HG02852 (cell line): Measurements from ENCODE around the gene DRC3.
"Not testable (repeated sequence)": the region's sequence is repeated elsewhere in the genome, so short reads cannot be mapped to it uniquely, and the experiment has no call there.

Experiments
- ATAC-seq: cut with Tn5 transposase; IDR thresholded peaks from one replicate; pipeline ENCODE4 v1.9.1; 2021; ENCODE audit warnings: mild to moderate bottlenecking, moderate library complexity; ENCODE audit not compliant: unreplicated experiment

DRC3 gene, protein sequence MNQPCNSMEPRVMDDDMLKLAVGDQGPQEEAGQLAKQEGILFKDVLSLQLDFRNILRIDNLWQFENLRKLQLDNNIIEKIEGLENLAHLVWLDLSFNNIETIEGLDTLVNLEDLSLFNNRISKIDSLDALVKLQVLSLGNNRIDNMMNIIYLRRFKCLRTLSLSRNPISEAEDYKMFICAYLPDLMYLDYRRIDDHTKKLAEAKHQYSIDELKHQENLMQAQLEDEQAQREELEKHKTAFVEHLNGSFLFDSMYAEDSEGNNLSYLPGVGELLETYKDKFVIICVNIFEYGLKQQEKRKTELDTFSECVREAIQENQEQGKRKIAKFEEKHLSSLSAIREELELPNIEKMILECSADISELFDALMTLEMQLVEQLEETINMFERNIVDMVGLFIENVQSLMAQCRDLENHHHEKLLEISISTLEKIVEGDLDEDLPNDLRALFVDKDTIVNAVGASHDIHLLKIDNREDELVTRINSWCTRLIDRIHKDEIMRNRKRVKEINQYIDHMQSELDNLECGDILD

DNA sequence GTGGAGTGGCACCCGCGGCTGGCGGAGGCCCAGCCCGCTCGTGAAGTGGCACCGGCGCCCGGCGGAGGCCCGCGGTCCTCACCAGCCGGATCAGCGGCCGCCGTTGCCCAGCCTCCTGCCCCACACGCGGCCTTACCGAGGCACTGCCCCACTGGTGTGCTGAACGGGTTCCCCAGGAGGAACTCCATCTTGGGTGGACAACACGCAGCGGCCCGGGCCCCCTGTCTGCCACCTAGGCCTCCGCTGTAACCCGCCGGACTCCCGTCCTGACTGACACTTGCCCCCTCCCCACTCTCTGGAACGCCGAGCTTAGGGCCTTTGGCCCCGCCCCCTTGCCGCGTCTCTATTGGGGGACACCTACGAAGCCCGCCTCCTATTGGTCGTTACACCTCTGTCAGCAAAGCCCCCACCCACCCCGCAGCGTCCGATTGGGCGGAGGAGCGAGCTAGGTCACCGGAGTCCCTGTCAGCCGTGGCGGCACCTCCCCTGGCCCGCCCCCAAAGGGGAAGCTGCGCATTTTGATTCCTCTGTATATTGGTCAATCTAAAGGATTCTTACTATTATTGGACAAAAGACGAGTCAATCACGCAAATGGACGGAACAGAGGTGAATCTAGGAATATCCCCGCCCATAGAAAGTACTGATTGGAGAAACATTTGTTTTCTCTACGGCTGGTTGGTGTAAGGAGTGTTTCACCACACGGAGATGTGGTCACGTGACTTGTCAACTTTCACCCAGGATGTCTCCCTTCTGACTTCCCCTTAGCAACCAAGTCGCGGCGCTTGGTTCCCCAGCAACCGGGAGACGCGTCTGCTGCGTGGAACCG is at the start of gene DRC3, which contains the start of gene TOM1L2:
TSS of gene DRC3 (plus strand) at position 737 of the 826 bp plus-strand sequence. CDS start 4,737 bp downstream, outside the sequence.
TSS of gene TOM1L2 (minus strand) at position 275 of the 826 bp plus-strand sequence. CDS start at position 188, 87 bp downstream.
- ATAC-seq: peak; percentile 91

DNA sequence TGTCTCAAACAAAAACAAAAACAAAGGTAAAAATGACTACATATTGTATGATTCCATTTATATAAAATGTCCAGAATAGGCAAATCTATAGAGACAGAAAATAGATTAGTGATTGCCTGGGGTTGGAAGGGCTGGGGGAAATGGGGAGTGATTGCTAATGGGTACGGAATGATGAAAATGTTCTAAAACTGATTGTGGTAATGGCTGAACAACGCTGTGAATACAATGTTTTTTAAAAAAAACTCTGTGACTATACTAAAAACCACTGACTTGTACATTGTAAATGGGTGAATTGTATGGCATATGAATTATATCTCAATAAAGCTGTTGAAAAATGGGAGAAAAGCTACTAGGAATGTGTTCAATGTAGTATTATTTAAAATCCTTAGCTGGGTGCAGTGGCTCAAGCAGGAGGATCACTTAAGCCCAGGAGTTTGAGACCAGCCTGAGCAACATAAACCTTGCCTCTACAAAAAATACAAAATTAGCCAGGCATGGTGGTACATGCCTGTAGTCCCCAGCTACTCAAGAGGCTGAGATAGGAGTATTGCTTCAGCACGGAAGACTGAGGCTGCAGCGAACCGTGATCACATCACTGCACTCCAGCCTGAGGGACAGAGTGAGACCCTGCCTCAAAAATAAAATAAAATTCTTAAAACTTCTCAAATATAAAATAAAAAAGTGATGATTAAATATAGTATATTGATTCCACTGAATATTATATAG is 48.4 kb upstream of the DRC3 start:
- ATAC-seq: no peak

DNA sequence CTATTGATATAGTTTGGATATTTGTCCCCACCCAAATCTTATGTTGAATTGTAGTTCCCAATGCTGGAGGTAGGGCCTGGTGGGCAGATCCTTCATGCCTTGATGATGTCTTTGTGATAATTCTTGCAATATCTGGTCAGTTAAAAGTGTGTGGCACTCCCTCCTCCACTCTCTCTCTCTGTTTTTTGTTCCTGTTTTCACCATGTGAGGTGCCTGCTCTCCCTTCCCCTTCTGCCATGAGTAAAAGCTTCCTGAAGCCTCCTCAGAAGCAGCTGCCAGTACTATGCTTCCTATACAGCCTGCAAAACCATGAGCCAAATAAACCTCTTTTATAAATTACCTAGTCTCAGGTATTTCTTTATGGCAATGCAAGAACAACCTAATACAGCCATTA is 47.8 kb upstream of the DRC3 start:
- no peak for ATAC-seq

DNA sequence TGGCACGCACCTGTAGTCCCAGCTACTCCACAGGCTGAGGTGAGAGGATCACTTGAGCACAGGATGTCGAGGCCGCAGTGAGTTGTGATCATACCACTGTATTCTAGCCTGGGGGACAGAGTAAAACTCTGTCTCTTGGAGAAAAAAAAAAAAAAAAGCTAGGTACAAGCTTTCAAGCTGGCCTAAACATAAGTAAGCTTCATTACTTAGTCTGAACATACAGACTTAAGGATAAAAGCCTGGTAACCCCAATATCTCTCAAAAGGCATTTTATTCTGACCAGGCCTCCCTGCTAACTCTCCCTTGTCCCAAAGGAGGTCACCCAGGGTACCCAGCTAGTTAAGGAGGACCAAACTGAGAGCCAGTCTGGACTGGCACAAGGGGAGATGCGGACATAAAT is 46.6 kb upstream of the DRC3 start:
- no peak for ATAC-seq

DNA sequence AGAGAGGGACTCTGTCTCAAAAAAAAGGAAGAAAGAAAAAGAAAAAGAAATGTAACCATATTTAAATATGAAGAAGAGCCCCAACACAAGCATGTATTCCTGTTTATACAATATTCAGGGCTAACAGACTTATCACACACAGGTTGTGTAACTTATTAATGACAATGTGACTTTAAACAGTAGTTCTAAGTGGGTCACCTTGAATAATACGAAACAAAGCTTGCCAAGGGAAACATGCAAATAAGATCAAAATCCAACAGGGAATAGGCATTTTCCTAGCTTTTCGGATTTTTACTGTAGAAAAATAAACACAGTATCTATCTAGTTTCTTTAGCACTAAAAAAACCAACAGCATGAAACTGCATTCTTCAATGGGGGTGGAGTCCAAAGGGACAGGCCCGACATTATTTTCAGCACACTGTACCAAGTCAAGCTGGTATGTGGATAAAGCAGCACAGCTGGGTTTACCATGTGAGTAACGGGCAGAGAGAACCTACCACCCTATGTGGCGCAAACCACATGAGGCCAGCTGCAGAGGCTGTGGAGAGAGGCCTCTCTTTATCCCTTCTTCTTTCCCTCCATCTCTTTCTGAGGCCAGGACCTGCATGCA is 45.7 kb upstream of the DRC3 start:
- ATAC-seq: no peak

DNA sequence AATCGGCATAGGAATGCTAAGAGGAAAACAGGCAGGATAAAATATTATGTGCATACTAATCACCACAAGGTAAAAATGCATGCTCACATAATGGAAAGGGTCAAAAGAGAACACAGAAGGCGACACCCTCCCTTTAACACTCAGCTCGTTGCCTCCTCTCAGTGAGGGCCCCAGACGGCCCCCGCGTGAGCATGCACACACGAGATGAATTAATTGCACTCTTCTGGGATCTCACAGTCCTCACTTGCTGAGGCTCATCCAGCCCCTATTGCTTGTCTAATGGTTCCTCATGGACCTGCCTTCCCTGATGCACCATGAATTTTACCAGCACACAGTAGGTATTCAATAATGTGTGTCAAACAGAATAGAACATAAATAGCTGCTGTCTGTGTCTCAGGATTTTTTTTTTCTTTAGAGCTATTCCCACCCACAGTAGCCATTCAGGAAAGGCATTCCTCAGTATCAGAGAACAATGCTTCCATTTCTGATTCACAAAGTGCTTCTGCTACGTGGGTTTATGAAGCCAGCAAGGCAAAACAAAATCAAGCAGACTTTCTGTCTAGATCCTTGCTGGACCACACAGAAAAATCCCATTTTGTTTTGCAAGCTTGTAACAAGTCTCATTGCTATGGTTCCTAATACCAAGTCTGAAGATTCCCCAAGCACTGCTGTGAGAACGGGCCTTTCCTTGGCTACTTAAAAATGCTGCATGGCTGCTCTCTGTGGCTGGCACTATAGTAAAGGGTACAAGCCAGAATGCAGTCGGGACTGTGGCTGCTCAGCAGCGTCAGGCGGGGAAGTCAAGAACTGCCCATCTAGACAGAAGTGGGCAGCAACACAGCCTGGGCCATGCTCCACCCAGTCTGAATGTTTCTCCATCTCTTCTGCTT is 44.0 kb upstream of the DRC3 start:
- ATAC-seq: no peak

DNA sequence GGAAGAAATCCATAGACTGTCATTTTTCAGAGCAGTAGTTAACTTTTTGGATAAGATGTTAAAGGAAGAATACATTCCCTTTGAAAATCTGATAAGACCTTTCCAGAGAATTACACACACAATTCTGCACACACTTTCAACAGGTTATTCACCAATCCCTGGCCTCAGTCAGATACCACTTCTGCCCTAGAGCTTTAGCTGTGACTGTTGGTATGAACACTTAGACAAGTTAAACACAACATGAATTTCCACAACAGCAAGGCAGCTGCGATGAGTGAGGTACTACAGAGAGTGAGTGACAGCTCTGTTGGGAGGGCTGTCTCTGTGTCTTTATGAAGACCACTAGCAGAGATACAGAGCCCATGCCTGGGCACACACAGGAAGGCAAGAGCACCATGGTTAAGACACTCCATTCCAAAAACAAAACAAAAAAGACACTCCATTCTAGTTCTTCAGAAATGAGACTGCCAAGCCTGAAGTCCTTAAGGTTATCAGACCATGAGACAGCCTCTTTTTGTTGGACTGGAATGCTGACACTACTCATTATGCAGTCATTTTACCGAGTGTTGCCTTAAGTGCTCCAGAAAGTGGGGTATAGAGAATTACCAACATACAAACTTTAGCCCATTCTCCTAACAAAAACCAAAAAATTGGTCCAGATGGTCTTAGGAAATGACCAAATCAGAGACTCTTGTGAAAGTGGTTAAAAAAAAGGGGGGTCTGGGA is 42.8 kb upstream of the DRC3 start:
- ATAC-seq: no peak

DNA sequence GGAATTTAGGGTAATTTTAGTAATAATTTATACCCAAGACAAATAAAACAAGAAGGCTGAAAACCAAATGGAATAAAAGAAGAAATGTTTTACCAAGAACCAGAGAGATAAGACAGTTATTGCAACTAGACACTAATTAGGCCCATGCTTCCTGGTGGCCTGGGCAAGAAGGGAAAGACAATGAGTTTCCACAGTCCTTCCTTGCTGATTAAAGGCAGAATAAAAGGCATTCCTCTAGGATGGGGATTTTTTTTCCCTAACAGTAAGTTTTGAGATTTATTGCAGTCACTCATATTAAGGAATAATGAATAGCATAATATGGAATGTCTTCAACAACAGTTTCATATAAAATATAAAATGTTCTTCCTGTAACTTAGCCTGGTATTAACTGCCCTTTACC is 42.0 kb upstream of the DRC3 start:
- no peak for ATAC-seq

DNA sequence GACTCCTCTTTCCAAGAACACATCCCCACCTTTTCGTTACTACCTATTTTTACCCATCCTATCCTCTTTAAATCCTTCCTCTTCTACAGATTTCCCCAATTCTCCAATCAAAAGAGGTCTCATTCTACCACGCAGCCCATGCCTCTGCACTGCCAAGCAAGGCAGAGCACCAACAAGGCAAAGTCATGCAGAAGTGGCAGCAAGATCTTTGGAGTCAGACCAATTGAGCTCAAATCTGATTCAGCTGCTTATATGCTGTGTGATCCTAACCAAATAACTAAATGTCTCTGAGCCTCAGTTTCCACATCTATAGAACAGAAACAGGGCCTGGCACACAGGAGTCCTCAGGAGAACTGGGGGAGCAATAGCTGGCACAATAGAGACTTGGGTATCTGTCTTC is 41.5 kb upstream of the DRC3 start:
- no peak for ATAC-seq

DNA sequence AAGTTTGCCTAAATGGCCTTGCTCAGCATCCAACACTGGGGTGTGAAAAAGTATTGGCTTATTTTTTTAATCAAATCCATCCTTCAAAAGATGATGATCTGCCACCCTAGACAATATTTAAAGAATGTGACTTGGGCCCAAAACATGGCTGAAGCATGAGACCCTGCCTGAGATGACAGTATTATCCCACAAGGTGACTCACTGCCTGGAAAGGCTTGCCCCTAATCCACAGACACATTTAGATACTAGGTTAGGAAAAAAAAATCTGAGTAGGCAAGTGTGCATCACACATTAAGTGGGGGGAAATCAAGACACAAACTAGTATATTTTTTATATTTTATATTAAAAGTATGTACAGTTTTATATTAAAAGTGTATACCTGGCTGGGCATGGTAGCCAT is 38.9 kb upstream of the DRC3 start:
- ATAC-seq: no peak

DNA sequence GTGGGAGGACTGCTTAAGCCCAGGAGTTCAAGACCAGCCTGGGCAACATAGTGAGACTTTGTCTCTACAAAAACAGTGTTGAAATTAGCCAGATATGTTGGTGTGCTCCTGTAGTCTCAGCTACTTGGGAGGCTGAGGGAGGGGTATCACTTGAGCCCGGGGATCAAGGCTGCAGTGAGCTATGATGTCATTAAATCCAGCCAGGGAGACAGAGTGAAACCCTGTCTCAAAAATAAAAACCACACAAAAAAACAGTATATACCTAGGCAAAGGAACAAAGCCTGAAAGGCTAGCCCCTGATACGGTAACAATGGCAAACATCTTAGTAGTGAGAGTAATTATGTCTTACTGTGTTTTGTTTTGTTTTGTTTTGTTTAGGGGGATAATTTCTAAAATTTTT is 38.4 kb upstream of the DRC3 start:
- ATAC-seq: no peak

DNA sequence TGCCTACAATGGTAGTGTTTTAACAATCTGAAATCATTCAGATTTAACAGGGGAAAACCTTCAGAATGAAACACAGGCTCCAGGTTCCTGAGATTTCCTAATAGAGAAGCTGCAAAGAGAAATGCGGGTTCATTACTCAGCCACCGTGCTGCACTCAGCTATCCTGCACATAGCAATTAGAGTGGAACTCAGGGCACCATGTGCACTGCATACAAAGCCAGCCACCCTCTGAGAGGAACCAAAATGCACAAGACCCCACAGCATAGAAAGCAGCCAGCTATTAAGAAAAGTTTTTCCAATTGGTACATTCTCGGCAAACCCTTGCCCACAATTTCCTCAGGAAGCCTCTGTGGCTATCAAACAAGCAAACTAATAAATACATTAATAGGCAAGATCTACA is 37.9 kb upstream of the DRC3 start:
- ATAC-seq: no peak

DNA sequence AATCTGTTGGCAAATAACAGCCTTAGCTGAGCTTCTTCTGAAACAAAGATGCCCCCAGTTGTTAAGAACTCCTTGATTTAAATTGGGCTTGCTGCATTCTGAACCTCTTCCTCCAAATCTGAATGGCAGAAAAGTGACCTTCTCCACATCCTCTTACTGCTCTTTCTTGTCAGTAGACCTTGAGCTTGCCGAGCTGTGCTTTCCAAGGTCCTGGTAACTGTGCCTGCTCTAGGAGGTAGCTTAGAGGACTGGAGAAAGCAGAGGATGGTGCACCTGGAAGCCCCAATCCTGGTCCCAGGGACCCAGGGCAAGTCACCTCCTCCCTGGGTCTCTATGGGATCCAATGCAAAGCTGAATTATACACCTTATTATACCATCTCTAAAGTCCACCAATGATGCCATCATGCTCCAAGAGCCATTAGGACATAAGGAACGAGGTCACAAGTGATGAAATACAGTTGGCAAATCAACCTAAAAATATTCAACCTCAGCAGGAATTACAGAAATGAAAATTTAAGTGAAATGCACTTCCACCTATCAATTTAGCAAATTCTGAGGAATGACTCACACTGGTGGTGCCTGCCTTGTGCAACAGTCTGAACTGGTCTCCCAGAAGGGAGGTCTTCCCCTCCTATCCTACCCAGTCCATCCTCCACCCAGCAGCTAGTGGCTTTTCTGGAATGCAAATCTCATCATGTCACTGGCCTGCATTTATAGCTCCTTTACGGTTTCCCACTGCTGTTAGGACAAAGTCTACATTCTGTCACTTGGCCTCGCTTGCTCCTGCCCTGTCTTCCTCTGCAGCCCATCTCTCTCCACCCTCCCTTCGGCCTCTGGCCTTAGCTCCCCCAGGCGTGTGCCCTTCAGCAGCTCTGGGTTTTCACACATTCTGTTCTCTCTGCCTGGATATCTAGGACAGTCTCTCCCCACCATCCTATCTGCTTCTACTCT is 37.1 kb upstream of the DRC3 start:
- ATAC-seq: no peak

DNA sequence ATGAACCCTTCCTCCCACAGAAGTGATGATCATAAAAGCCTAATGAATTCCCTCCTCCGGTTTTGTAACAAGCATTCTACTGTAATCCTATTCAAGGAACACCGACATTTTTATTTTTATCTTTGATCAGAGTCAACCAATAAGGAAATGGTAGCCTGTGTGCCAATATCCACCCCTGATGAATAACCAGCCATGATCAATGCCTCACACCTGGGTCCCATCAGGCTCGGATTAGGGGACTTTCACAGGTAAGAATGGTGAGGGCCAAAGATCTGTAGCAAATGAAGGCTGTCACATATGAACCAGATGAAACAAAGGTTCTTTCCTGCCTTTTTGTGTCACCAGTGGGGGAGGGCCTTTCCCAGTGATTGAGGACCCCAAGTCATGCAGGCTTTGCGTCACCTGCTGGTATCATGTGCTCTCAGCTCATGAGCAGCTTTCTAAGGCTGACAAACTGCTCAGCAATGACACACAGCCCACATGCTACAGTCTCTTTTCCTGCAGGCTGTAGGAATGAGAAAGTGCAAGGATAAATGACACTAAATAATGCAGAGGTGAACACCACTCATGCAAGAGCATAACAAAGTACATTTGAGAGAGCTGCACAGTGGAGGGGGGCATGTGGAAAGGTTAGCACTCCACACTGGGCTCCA is 35.3 kb upstream of the DRC3 start:
- no peak for ATAC-seq

DNA sequence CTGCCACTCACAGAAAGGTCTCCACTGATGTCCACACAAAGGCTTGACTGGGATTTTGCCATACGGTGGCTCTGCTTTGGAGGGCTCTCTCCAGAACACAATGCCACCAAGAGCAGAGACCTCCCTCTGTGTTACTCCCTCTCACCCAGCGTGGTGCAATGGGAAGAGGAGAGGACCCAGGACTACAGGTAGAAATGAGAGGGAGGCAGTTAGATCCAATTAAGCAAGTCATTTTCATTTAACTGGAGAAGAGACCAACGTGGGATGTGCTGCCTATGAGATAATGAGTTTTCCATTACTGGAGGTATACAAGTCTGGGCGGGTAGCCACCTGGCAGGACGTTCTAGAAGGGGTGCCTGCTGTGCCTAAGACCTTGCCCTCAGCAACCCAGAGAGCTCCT is 34.7 kb upstream of the DRC3 start:
- no peak for ATAC-seq

DNA sequence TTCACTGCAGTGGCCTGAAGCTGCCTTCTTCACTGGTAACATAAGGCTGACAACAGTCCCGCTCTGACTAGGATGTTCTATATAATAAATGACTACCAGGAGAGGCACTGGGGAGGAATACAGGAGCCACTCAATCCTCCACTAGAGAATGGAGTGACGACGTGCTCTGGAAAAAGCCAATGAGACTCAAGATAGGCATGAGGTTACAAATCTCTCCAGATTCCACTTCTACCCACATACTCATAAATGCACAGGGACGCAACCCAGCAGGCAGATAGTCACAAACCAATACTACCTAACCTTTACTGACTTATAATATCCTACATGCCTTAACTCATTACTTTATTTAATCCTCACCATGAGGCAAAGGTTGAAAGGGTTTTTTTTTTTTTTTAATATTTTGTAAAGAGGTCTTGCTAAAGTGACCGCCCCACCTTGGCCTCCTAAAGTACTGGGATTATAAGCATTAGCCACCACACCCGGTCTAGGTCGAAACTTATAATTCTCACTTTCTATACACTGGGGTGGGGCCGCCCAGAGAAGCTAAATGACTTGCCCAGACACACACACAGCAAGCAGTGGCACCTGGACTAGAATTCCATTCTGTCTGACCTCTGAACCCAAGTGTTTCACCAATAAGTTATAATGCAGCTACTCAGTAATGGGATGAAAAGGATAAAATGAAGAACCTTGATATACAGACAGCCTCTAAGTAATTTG is 34.1 kb upstream of the DRC3 start:
- no peak for ATAC-seq

DNA sequence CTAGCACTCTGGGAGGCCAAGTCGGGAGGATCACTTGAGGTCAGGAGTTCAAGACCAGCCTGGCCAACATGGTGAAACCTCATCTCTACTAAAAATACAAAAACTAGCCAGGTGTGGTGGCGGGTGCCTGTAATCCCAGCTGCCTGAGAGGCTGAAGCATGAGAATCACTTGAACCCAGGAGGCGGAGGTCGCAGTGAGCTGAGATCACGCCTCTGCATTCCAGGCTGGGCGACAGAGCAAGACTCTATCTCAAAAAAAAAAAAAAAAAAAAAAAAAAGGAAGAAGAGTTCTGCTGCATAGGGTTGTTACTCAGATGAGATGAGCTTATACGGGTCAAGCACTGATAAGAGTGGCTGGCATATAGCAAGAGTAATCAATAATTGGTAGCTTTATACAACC is 32.7 kb upstream of the DRC3 start:
- not testable (repeated sequence) for ATAC-seq
